H9 (cell line): ENCODE results near the gene NXPH3. TPM values are rescaled to one million over a fixed set of nuclear protein-coding genes. Genes with fewer than 3 reads are reported as not detected.

Source experiments
- DNase-seq: peaks from one replicate; pipeline ENCODE4 v3.0.0-alpha.2; 2017
- H2AFZ ChIP-seq: one replicate; pipeline ENCODE4 v1.6.1; 2013; ENCODE audit warnings: mild to moderate bottlenecking, low read length, control low read depth, moderate library complexity
- H2AK5ac ChIP-seq: 2 replicates; pipeline ENCODE4 v1.6.1; 2013; ENCODE audit warnings: low read length, control low read depth, mixed read lengths; ENCODE audit not compliant: insufficient read length
- H2BK120ac ChIP-seq: one replicate; pipeline ENCODE4 v1.6.1; 2013; ENCODE audit warnings: low read depth, mild to moderate bottlenecking, low read length, control low read depth, inconsistent platforms; ENCODE audit not compliant: poor library complexity, severe bottlenecking
- H2BK12ac ChIP-seq: 2 replicates; pipeline ENCODE4 v1.6.1; 2013; ENCODE audit warnings: low read length, control low read depth, mixed read lengths, low read depth; ENCODE audit not compliant: insufficient read length
- H2BK15ac ChIP-seq: 2 replicates; pipeline ENCODE4 v1.6.1; 2013; ENCODE audit warnings: low read depth, low read length, control low read depth
- H2BK20ac ChIP-seq: one replicate; pipeline ENCODE4 v1.6.1; 2013; ENCODE audit warnings: low read depth, mild to moderate bottlenecking, low read length, control low read depth, inconsistent platforms; ENCODE audit not compliant: poor library complexity, severe bottlenecking
- H2BK5ac ChIP-seq: 2 replicates; pipeline ENCODE4 v1.6.1; 2013; ENCODE audit warnings: low read length, control low read depth, mixed read lengths; ENCODE audit not compliant: insufficient read length
- H3K14ac ChIP-seq: 2 replicates; pipeline ENCODE4 v1.6.1; 2013; ENCODE audit warnings: low read length, control low read depth; ENCODE audit not compliant: insufficient read depth
- H3K18ac ChIP-seq: 2 replicates; pipeline ENCODE4 v1.6.1; 2013; ENCODE audit warnings: low read depth, mild to moderate bottlenecking, mixed read lengths, low read length, control low read depth; ENCODE audit not compliant: insufficient read length
- H3K23ac ChIP-seq: 2 replicates; pipeline ENCODE4 v1.6.1; 2013; ENCODE audit warnings: low read length, control low read depth, mixed read lengths, low read depth; ENCODE audit not compliant: insufficient read length
- H3K23me2 ChIP-seq: 2 replicates; pipeline ENCODE4 v1.6.1; 2013; ENCODE audit warnings: low read depth, mild to moderate bottlenecking, mixed read lengths, low read length, control low read depth; ENCODE audit not compliant: insufficient read length, poor library complexity, severe bottlenecking
- H3K27ac ChIP-seq: 2 replicates; pipeline ENCODE4 v1.5.1; 2013; ENCODE audit warnings: low read length, control low read depth, mixed read lengths, low read depth; ENCODE audit not compliant: insufficient read length
- H3K27me3 ChIP-seq: 2 replicates; pipeline ENCODE4 v1.6.1; 2013; ENCODE audit warnings: low read length, control low read depth, inconsistent platforms; ENCODE audit not compliant: insufficient read depth
- H3K4ac ChIP-seq: 2 replicates; pipeline ENCODE4 v1.6.1; 2013; ENCODE audit warnings: low read depth, mild to moderate bottlenecking, control low read depth, inconsistent platforms, low read length, moderate library complexity
- H3K4me1 ChIP-seq: 2 replicates; pipeline ENCODE4 v1.6.1; 2013; ENCODE audit warnings: low read length, control low read depth, inconsistent platforms; ENCODE audit not compliant: insufficient read depth
- H3K4me2 ChIP-seq: 2 replicates; pipeline ENCODE4 v1.6.1; 2013; ENCODE audit warnings: low read length, control low read depth, mixed read lengths; ENCODE audit not compliant: insufficient read length, insufficient read depth
- H3K56ac ChIP-seq: 2 replicates; pipeline ENCODE4 v1.6.1; 2013; ENCODE audit warnings: low read depth, mild to moderate bottlenecking, mixed read lengths, low read length, control low read depth; ENCODE audit not compliant: insufficient read length
- H3K79me1 ChIP-seq: 2 replicates; pipeline ENCODE4 v1.6.1; 2013; ENCODE audit warnings: low read depth, mild to moderate bottlenecking, moderate library complexity, low read length, control low read depth, inconsistent platforms; ENCODE audit not compliant: insufficient read depth, poor library complexity, severe bottlenecking
- H3K79me2 ChIP-seq: 2 replicates; pipeline ENCODE4 v1.6.1; 2013; ENCODE audit warnings: low read length, control low read depth, inconsistent platforms; ENCODE audit not compliant: insufficient read depth
- H3K9ac ChIP-seq: 2 replicates; pipeline ENCODE4 v1.6.1; 2013; ENCODE audit warnings: low read length, control low read depth, mixed read lengths; ENCODE audit not compliant: insufficient read length; ENCODE audit errors: extremely low read depth
- H3K9me3 ChIP-seq: one replicate; pipeline ENCODE4 v1.6.1; 2013; ENCODE audit warnings: low read depth, low read length, inconsistent platforms; ENCODE audit not compliant: control insufficient read depth
- H3T11ph ChIP-seq: one replicate; pipeline ENCODE4 v1.6.1; 2013; ENCODE audit warnings: mild to moderate bottlenecking, low read length, control low read depth, inconsistent platforms
- H4K20me1 ChIP-seq: one replicate; pipeline ENCODE4 v1.6.1; 2013; ENCODE audit not compliant: control insufficient read depth, insufficient read length, insufficient read depth
- H4K5ac ChIP-seq: 2 replicates; pipeline ENCODE4 v1.6.1; 2013; ENCODE audit warnings: low read depth, mild to moderate bottlenecking, mixed read lengths, low read length, control low read depth; ENCODE audit not compliant: insufficient read length
- H4K8ac ChIP-seq: replicated peaks from 2 replicates; pipeline ENCODE4 v1.6.1; 2013; ENCODE audit warnings: low read length, control low read depth, mixed read lengths, low read depth; ENCODE audit not compliant: insufficient read length
- H4K91ac ChIP-seq: 2 replicates; pipeline ENCODE4 v1.6.1; 2013; ENCODE audit warnings: low read depth, mild to moderate bottlenecking, moderate library complexity, mixed read lengths, low read length, control low read depth; ENCODE audit not compliant: insufficient read length
- H3K27ac Mint-ChIP-seq, 3 experiments: 2 replicates in 2 of 3; 3 replicates in 1 of 3; pipeline ENCODE4 v1.8.0; 2020 to 2021; ENCODE audit warnings: mixed read lengths in 3 of 3, mild to moderate bottlenecking in 1 of 3, moderate library complexity in 1 of 3
- H3K27me3 Mint-ChIP-seq: 2 replicates; pipeline ENCODE4 v1.8.0; 2021; ENCODE audit warnings: low read depth, mild to moderate bottlenecking, moderate library complexity, mixed read lengths
- H3K36me3 Mint-ChIP-seq, 3 experiments: 2 replicates in 2 of 3; 3 replicates in 1 of 3; pipeline ENCODE4 v1.8.0; 2020 to 2021; ENCODE audit warnings: low read depth in 3 of 3, mixed read lengths in 3 of 3; ENCODE audit not compliant: insufficient read depth in 1 of 3
- H3K4me1 Mint-ChIP-seq, 2 experiments: 2 replicates each; pipeline ENCODE4 v1.8.0; 2020; ENCODE audit warnings: mixed read lengths in 2 of 2
- H3K4me3 Mint-ChIP-seq, 2 experiments: 2 replicates in 1 of 2; 3 replicates in 1 of 2; pipeline ENCODE4 v1.8.0; 2020 to 2021; ENCODE audit warnings: mild to moderate bottlenecking in 2 of 2, mixed read lengths in 2 of 2, moderate library complexity in 1 of 2
- H3K9me3 Mint-ChIP-seq, 2 experiments: 2 replicates in 1 of 2; 3 replicates in 1 of 2; pipeline ENCODE4 v1.8.0; 2020; ENCODE audit warnings: mild to moderate bottlenecking in 2 of 2, mixed read lengths in 2 of 2, moderate library complexity in 1 of 2
- CTCF ChIP-seq: fragments of 200-600 bp; sonication (generic); conservative IDR thresholded peaks from 3 replicates; pipeline ENCODE4 v1.8.0; 2021; ENCODE audit warnings: antibody characterized with exemption, mild to moderate bottlenecking
- WGBS: extraction: QIAGEN DNeasy Blood & Tissue Kit; methylation state at CpG from one replicate; pipeline ENCODE4 v1.1.7; 2013; ENCODE audit warnings: missing lambda C conversion rate, low lambda C conversion rate, mixed read lengths; ENCODE audit not compliant: insufficient read length; ENCODE audit errors: extremely low coverage; 5-methylcytosine and 5-hydroxymethylcytosine counted together
- total RNA-seq: library from RNA; stranded (reverse); gene quantifications from 2 replicates; pipeline ENCODE4 v1.2.1, GENCODE V29; 2021

NXPH3 gene
- total RNA-seq, 1 experiment from 2014 or later = 1.3 TPM

- Histone ChIP-seq H3K18ac (no peak overlapping the region), H4K20me1 (no peaks in the 10 kb centered on the region), H3K79me1 (no peaks in the 10 kb centered on the region), H4K8ac (no peak overlapping the region), H4K91ac (no peak overlapping the region), H3K9ac (no peak overlapping the region), H3K23me2 (no peaks in the 10 kb centered on the region), H3K79me2 (no peaks in the 10 kb centered on the region), H3K9me3 (no peaks in the 10 kb centered on the region), H3K4ac (no peak overlapping the region), H2BK120ac (no peak overlapping the region), H2BK20ac (no peak overlapping the region), H3K23ac (no peak overlapping the region), H3K56ac (no peak overlapping the region), H2AFZ (no peak overlapping the region), H2BK12ac (no peak overlapping the region), H2BK5ac (no peak overlapping the region), H3K27me3 (peaks cover 1% of the 10 kb centered on the region; the same call in 1 of the 2 replicates), H4K5ac (no peak overlapping the region), H3K4me1 (no peaks in the 10 kb centered on the region), H3T11ph (no peak overlapping the region), H3K14ac (no peak overlapping the region), H3K27ac (no peak overlapping the region), H3K4me2 (no peak overlapping the region), H2BK15ac (no peak overlapping the region), H2AK5ac (no peak overlapping the region)
- Mint-ChIP-seq H3K4me1 (peaks cover 13 to 22% of the 10 kb centered on the region in 2 experiments), H3K4me3 (no peak overlapping the region), H3K36me3 (no peaks in the 10 kb centered on the region), H3K27me3 (peaks cover 12% of the 10 kb centered on the region), H3K27ac (no peak overlapping the region), H3K9me3 (no peaks in the 10 kb centered on the region)
- DNase-seq = no peak
- no CpG with 5 or more reads among the region's 8 CpGs for WGBS
- TF ChIP-seq CTCF = no peak
Measured at GRCh38 chr17:49582789-49583188, 7.1 kb downstream of the NXPH3 start.
